Activated T-helper 9 cell treated with anti-CD3 and anti-CD28 coated beads, Interleukin-2, amount 50 U/mL, for 16 hours (primary cell): ENCODE measurements around the gene PLAA.
"Not testable (repeated sequence)": the region's sequence is repeated elsewhere in the genome, so short reads cannot be mapped to it uniquely, and the experiment has no call there.

Experiments used
- DNase-seq: peaks from one replicate; pipeline ENCODE4 v3.0.0-alpha.2; 2020; ENCODE audit warnings: low read depth

Gene PLAA

GRCh38 chr9:26928902-26929495 lies 18.0 kb downstream of the PLAA start:
- no peak for DNase-seq

- DNase-seq: no peak
Observed at GRCh38 chr9:26925609-26926008, 21.4 kb downstream of the PLAA start.

- no peak for DNase-seq
Observed at GRCh38 chr9:26919698-26920097, 27.3 kb downstream of the PLAA start.

- no peak for DNase-seq
Observed at GRCh38 chr9:26913138-26913668, 33.8 kb downstream of the PLAA start.

GRCh38 chr9:26904671-26905070 lies 42.4 kb downstream of the PLAA start:
- DNase-seq: no peak

GRCh38 chr9:26904070-26904469 lies 43.0 kb downstream of the PLAA start:
- no peak for DNase-seq

- no peak for DNase-seq
Observed at GRCh38 chr9:26893030-26893676, 53.9 kb downstream of the PLAA start.

- DNase-seq: peak; percentile 92
Observed at GRCh38 chr9:26892251-26893029, 54.6 kb downstream of the PLAA start, which contains the start of gene CAAP1. CAAP1 (minus strand) TSS chr9:26892802; CDS start chr9:26892715, 87 bp downstream.

- no peak for DNase-seq
Observed at GRCh38 chr9:26891726-26892125, 55.3 kb downstream of the PLAA start.

GRCh38 chr9:26888271-26888670 lies 58.8 kb downstream of the PLAA start:
- DNase-seq: no peak

- no peak for DNase-seq
Observed at GRCh38 chr9:26882154-26882553, 64.9 kb downstream of the PLAA start.

- DNase-seq: no peak
Observed at GRCh38 chr9:26880262-26880661, 66.8 kb downstream of the PLAA start.

- not testable (repeated sequence) for DNase-seq
Observed at GRCh38 chr9:26875155-26875554, 71.9 kb downstream of the PLAA start.

GRCh38 chr9:26870292-26870691 lies 76.8 kb downstream of the PLAA start:
- no peak for DNase-seq

- DNase-seq: no peak
Observed at GRCh38 chr9:26863074-26863473, 84.0 kb downstream of the PLAA start.

- DNase-seq: no peak
Observed at GRCh38 chr9:26856413-26857032, 90.5 kb downstream of the PLAA start.
